Upper lobe of left lung (tissue), 4 donors: ENCODE data around the gene TC2N.

Experiments
- POLR2AphosphoS5 ChIP-seq, 2 donors: sonication (generic); formaldehyde crosslinking; IDR thresholded peaks; one replicate each; pipeline ENCODE4 v1.5.1; 2017; ENCODE audit warnings: antibody characterized with exemption in 2 of 2
- TF ChIP-seq, protein P1 (sequence below), 6 experiments: fragments of 450-650 bp in 4 of 6; fragments of 200-600 bp in 2 of 6; sonication (generic) in 2 of 6; IDR thresholded peaks; one replicate each; pipeline ENCODE4 v1.5.1; 2016 to 2019; ENCODE audit warnings: antibody characterized with exemption in 6 of 6

DNA sequence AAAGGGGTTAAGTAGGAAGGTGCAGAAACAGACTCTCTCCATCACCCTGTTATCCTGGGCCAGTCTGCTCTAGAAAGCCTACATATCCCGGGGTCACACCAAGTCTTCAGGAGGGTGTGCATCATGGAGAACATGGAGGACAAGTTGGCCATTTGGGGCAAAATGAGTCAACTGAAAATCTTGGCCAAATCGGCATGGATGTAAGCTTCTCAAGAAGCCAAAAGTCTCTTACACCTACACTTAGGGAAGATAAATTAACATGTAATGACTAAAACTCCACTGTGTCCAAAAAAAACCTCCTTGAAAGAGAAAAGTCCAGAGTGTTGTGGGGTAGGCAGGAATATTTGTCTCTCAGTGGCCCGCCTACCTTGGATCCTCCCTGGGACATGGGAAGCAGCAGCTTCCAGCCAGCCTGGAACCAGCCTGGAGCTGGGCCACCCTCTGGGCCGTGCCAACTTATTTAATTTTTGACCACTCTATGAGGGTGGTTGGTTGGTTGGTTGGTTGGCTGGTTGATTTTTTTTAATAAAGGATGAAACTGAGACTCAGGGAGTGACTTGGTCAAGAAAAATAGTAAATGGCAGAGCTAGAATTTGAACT, 17.9 kb upstream of the TC2N start:
- TF ChIP-seq, protein P1, sequence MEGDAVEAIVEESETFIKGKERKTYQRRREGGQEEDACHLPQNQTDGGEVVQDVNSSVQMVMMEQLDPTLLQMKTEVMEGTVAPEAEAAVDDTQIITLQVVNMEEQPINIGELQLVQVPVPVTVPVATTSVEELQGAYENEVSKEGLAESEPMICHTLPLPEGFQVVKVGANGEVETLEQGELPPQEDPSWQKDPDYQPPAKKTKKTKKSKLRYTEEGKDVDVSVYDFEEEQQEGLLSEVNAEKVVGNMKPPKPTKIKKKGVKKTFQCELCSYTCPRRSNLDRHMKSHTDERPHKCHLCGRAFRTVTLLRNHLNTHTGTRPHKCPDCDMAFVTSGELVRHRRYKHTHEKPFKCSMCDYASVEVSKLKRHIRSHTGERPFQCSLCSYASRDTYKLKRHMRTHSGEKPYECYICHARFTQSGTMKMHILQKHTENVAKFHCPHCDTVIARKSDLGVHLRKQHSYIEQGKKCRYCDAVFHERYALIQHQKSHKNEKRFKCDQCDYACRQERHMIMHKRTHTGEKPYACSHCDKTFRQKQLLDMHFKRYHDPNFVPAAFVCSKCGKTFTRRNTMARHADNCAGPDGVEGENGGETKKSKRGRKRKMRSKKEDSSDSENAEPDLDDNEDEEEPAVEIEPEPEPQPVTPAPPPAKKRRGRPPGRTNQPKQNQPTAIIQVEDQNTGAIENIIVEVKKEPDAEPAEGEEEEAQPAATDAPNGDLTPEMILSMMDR (IDR thresholded peaks at IDR 0.05), result no peak
- no peak for TF ChIP-seq POLR2AphosphoS5 (IDR thresholded peaks at IDR 0.05)
